ENCODE results near the gene PPP2R5C.

The PPP2R5C gene

GRCh38 chr14:101819251-101819990, 57.9 kb downstream of the PPP2R5C start:
- no peak for DNase-seq

DNA sequence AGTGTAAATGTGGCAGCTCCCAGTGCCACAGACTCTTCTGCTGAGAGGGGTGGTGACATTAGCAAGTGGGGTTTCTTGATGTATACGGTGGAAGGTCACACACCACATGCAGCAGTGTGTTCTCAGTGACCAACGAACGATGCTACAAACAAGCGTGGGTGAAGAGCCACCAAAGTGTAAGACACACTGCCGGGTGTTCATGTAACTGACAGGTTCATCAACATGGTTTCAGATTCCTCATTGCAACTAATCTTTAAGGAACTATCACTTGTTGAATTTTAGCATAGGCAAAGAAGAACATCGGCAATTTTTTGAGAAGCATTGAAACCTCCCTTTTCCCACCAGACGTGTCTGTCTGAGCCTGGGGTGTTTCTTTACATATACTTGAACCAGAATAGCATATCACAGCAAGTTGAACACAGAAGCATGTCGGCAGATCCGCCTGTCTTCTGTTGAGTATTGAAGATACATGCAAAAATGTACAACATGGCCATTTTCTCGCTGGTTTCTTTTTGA, 58.8 kb downstream of the PPP2R5C start:
- no peak for DNase-seq

DNA sequence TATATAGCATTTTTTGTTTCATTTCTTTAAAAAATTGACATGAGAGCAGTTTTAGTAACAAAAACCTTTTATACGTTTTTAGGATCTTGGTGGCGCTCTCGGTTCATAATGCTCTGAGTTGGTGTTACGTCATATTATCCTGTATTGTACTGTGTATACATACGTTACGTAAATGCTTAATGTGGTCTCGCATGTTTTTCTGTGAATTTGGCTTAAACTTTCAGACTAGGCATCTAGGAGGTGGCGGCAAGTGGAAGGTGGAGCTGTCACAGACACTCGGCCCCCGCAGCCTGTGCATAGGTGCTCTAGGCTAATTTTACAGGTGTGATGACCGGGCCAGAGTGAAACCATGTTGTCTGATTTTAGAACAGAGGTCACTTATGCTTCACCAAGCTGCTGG, 60.0 kb downstream of the PPP2R5C start:
- DNase-seq: no peak

GRCh38 chr14:101823066-101823465, 61.6 kb downstream of the PPP2R5C start:
- DNase-seq: no peak

- no peak for DNase-seq
Observed at GRCh38 chr14:101823511-101824120, 62.1 kb downstream of the PPP2R5C start.

DNA sequence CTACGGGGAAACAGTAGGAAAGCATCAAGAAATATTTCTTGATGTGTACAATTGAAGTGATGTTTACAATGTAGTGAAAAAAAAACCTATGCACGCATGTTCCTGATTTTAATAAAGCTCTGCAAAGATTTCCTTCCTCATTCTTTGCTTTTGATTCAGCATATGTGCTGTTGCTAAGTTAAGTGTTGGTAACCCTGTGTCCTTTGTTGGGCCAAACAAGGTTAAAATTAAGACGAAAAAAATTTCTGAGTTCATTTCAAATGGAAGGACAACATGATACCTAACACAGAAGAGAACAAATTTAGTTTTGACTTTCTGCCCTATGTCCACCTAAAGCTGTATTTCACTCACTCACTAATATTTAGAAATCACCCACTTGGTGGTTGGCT, 62.8 kb downstream of the PPP2R5C start:
- DNase-seq: no peak

DNA sequence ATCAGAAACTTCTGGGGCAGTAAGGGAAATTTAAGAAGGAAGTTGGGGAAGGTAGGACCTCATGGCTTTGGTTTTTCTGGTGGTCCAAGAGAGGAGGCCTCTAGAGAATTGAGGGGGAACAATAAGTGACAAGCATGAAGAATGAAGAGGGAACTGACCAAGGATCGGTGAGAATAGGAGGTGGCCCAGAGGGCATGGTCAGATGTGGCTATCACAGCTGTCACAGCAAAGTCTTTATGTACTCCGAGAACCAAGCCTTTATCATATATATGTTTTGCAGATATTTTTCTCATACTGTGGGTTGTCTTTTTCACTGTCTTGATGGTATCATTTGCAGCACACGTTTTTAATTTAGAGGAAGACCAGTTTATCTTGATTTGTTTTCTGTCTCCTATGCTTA, 64.3 kb downstream of the PPP2R5C start:
- DNase-seq: no peak

GRCh38 chr14:101826351-101826750, 64.8 kb downstream of the PPP2R5C start:
- DNase-seq: no peak

GRCh38 chr14:101827286-101827685, 65.8 kb downstream of the PPP2R5C start:
- DNase-seq: no peak

DNA sequence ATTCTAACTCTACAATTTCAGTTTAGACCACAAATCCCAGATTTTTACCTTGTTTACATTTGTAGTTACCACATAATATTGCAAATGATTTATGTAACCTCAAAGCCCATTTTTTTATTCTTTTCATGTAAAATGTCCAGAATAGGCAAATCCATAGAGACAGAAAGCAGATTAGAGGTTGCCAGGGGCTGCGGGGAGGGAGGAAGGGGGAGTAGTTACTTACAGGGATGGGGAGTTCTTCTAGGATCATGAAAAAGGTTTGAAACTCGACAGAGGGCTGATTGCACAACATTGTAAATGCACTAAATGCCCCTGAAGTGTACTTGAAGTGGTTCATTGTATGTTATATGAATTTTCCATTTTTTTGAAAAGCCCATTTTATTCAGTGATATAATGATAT, 66.5 kb downstream of the PPP2R5C start:
- DNase-seq: no peak

DNA sequence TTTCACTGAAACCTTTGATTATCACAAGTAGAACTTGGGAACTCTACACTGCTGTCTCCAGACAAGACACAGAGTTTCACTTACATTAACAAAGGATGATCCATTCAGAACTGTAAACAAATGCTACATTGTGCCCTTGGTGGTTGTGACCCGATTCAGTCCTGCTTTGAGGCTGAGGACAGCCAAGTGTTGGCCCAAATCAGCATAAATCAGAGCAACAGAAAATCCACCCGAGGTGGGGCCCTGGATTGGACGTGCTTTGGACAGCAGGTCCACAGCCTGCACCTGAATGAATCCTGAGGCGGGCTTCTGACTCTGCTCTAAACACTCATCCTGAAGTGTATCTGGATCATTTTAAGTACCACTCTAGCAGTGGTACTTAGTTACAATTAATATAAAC, 68.8 kb downstream of the PPP2R5C start:
- no peak for DNase-seq

DNA sequence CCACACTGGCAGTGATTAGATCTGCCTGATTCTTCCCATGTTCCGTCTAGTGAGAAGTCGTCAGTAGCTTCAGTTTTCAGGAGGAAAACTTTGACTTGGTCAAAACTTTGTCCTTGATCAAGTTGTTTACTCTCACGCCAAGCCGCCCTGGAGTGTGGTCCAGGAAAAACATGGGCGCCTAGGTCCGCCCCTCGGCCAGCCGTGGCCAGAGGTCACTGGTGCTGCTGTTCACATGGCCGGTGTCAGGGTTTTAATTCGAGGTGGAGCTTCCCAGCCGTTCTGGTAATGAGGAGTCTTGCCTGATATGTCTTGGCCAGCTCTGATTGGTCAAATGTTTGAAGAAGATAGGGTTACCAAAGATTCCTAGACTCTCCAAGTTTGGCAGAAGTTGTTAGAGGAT, 71.5 kb downstream of the PPP2R5C start:
- DNase-seq: no peak

GRCh38 chr14:101834397-101834796, 72.9 kb downstream of the PPP2R5C start:
- DNase-seq: no peak

DNA sequence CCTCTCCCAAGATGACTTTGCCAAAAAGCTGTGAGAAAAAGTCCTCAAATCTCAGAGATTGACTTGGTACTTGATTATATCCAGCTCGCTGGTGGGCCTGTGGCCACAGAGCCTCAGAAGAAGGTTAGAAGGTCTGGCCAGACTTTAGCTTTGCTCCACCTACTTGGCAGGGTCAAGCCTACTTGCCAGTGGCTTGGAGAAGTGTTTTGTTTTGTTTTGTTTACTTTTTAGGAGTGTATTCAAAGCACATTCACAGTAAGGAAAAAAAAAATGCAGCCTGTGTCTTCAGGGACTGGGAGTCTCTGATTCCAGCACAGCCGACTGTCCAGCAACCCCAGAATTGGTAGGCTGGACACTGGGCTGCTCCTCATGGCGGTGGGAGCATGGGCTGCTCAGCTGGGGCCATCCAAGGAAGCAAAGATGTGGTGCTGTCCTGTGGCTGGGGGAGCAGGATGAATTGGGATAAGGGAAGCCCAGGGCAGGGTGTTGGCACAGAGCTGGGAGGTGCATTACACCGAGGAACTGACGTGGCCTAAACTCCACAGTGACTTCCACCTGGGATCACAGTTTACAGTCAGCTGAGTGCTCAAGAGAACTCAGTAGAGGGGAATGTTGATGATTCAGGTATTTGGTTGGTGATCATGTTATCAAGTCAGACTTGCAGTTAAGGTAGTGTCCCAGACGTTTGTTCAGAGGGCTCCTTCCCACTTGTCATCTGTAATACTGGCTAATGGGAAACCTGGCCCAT, 73.5 kb downstream of the PPP2R5C start:
- no peak for DNase-seq

GRCh38 chr14:101835566-101835965, 74.1 kb downstream of the PPP2R5C start:
- no peak for DNase-seq

GRCh38 chr14:101836135-101836534, 74.6 kb downstream of the PPP2R5C start:
- DNase-seq: no peak

- DNase-seq: no peak
Observed at GRCh38 chr14:101838476-101838875, 77.0 kb downstream of the PPP2R5C start.

- DNase-seq: no peak
Observed at GRCh38 chr14:101839236-101839635, 77.7 kb downstream of the PPP2R5C start.

GRCh38 chr14:101839661-101840060, 78.2 kb downstream of the PPP2R5C start:
- DNase-seq: no peak

DNA sequence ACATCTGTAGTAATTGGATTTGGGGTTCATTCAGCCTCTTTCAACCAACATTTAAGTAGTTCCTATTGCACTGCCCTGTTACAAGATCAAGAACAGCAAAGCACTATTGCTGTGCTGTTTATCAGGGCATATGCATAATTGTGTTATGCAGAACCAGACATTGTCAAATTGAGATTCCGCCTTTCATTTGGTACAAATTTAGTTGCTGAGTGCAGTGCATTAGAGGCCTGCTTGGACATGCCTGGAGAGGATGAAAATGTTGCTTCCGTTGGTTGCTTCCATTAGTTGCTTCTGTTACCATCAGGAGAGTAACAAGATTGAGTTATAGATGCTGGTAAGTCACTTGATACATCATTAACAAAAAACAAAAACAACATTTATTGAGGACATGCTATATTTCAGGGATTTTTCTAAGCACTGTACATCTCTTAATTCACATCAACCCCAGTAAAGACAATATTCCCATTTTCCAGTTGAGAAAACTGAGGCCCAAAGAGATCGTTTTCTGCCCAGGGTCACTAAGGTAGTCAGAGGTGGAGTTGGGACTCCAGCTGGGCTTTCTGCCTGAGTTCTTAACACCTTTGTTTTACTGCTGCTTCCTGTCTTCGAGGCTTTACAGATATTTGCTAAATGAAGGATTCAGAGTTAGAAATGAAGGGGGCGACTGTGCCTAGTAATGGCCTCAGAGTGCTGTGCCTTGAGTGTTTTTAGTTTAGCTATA, 79.3 kb downstream of the PPP2R5C start:
- no peak for DNase-seq

GRCh38 chr14:101843038-101843437, 81.5 kb downstream of the PPP2R5C start:
- DNase-seq: no peak

DNA sequence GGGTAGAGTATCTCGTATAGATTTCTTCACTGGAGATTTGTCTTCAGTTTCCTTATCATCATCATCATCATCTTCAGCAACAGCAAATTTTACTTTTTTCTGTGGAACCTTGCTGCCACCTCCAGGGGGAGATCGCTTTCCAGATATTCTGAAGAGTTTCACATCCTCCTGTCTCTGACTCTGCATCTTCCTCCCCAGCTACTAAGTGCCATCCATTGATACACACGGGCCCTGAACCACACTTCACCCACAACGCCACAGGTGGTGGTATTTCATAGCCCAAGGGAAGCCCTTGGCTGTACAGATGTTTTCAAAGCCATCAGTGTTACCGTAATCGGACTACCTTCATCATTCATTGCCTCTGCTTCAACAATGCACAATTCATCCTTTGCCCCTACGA, 82.2 kb downstream of the PPP2R5C start:
- no peak for DNase-seq

GRCh38 chr14:101844219-101844618, 82.7 kb downstream of the PPP2R5C start:
- DNase-seq: no peak

Measured in NCI-H2081 treated with DMSO at 0.1 percent for 48 hours (cell line).